HEK293 (cell line): Measurements from ENCODE around the gene NRL.

Experiments used
- AEBP2 ChIP-seq: fragments of 450-650 bp; formaldehyde crosslinking; IDR thresholded peaks from 2 replicates; pipeline ENCODE4 v1.5.1; 2016; ENCODE audit warnings: missing biosample characterization, missing genetic modification characterization, borderline replicate concordance
- BCL11B ChIP-seq: fragments of 450-650 bp; formaldehyde crosslinking; IDR thresholded peaks from 2 replicates; pipeline ENCODE4 v1.5.1; 2016; ENCODE audit warnings: low read depth, missing biosample characterization, missing genetic modification characterization
- GLI4 ChIP-seq: fragments of 450-650 bp; formaldehyde crosslinking; IDR thresholded peaks from 2 replicates; pipeline ENCODE4 v1.5.1; 2016; ENCODE audit warnings: missing biosample characterization, missing genetic modification characterization
- KLF7 ChIP-seq: fragments of 450-650 bp; formaldehyde crosslinking; IDR thresholded peaks from 2 replicates; pipeline ENCODE4 v1.5.1; 2016; ENCODE audit warnings: missing biosample characterization, missing genetic modification characterization, borderline replicate concordance
- KLF8 ChIP-seq: fragments of 450-650 bp; formaldehyde crosslinking; IDR thresholded peaks from 2 replicates; pipeline ENCODE4 v1.5.1; 2016; ENCODE audit warnings: missing biosample characterization, missing genetic modification characterization
- PRDM6 ChIP-seq: fragments of 450-650 bp; formaldehyde crosslinking; IDR thresholded peaks from 2 replicates; pipeline ENCODE4 v1.5.1; 2017; ENCODE audit warnings: missing biosample characterization, missing genetic modification characterization
- SP2 ChIP-seq: fragments of 450-650 bp; formaldehyde crosslinking; IDR thresholded peaks from 2 replicates; pipeline ENCODE4 v1.5.1; 2016; ENCODE audit warnings: missing biosample characterization, missing genetic modification characterization
- ZFP37 ChIP-seq: fragments of 450-650 bp; formaldehyde crosslinking; IDR thresholded peaks from 2 replicates; pipeline ENCODE4 v1.5.1; 2016; ENCODE audit warnings: missing biosample characterization, missing genetic modification characterization
- ZNF133 ChIP-seq: fragments of 450-650 bp; formaldehyde crosslinking; IDR thresholded peaks from 2 replicates; pipeline ENCODE4 v1.5.1; 2016; ENCODE audit warnings: missing biosample characterization, missing genetic modification characterization
- ZNF146 ChIP-seq: fragments of 450-650 bp; formaldehyde crosslinking; IDR thresholded peaks from 2 replicates; pipeline ENCODE4 v1.5.1; 2016; ENCODE audit warnings: missing biosample characterization, missing genetic modification characterization
- ZNF157 ChIP-seq: fragments of 450-650 bp; formaldehyde crosslinking; IDR thresholded peaks from 2 replicates; pipeline ENCODE4 v1.5.1; 2016; ENCODE audit warnings: missing biosample characterization, missing genetic modification characterization
- ZNF2 ChIP-seq: fragments of 450-650 bp; formaldehyde crosslinking; IDR thresholded peaks from 2 replicates; pipeline ENCODE4 v1.5.1; 2016; ENCODE audit warnings: missing biosample characterization, missing genetic modification characterization
- ZNF266 ChIP-seq: fragments of 450-650 bp; formaldehyde crosslinking; IDR thresholded peaks from 2 replicates; pipeline ENCODE4 v1.5.1; 2016; ENCODE audit warnings: missing biosample characterization, missing genetic modification characterization, low read depth
- ZNF335 ChIP-seq: fragments of 450-650 bp; formaldehyde crosslinking; conservative IDR thresholded peaks from 2 replicates; pipeline ENCODE4 v1.5.1; 2016; ENCODE audit warnings: missing biosample characterization, missing genetic modification characterization
- ZNF366 ChIP-seq: fragments of 450-650 bp; formaldehyde crosslinking; conservative IDR thresholded peaks from 2 replicates; pipeline ENCODE4 v1.5.1; 2016; ENCODE audit warnings: missing biosample characterization, missing genetic modification characterization
- ZNF37A ChIP-seq: fragments of 450-650 bp; IDR thresholded peaks from 2 replicates; pipeline ENCODE4 v1.5.1; 2018; ENCODE audit warnings: missing biosample characterization, missing genetic modification characterization
- ZNF433 ChIP-seq: fragments of 450-650 bp; formaldehyde crosslinking; IDR thresholded peaks from 2 replicates; pipeline ENCODE4 v1.5.1; 2016; ENCODE audit warnings: missing biosample characterization, missing genetic modification characterization, low read depth
- ZNF555 ChIP-seq: fragments of 450-650 bp; formaldehyde crosslinking; conservative IDR thresholded peaks from 2 replicates; pipeline ENCODE4 v1.5.1; 2017; ENCODE audit warnings: missing biosample characterization, mild to moderate bottlenecking, missing genetic modification characterization, inconsistent platforms
- ZNF558 ChIP-seq: fragments of 450-650 bp; formaldehyde crosslinking; IDR thresholded peaks from 2 replicates; pipeline ENCODE4 v1.5.1; 2016; ENCODE audit warnings: missing biosample characterization, missing genetic modification characterization
- ZNF639 ChIP-seq: fragments of 450-650 bp; formaldehyde crosslinking; IDR thresholded peaks from 2 replicates; pipeline ENCODE4 v1.5.1; 2016; ENCODE audit warnings: missing biosample characterization, missing genetic modification characterization
- ZNF747 ChIP-seq: fragments of 450-650 bp; formaldehyde crosslinking; IDR thresholded peaks from 2 replicates; pipeline ENCODE4 v1.5.1; 2016; ENCODE audit warnings: missing biosample characterization, missing genetic modification characterization
- ZNF792 ChIP-seq: fragments of 450-650 bp; formaldehyde crosslinking; IDR thresholded peaks from 2 replicates; pipeline ENCODE4 v1.5.1; 2016; ENCODE audit warnings: missing biosample characterization, missing genetic modification characterization
- ZXDB ChIP-seq: fragments of 450-650 bp; formaldehyde crosslinking; IDR thresholded peaks from 2 replicates; pipeline ENCODE4 v1.5.1; 2016; ENCODE audit warnings: missing biosample characterization, missing genetic modification characterization
- TF ChIP-seq, protein P1 (sequence below): fragments of 450-650 bp; formaldehyde crosslinking; optimal IDR thresholded peaks from 2 replicates; pipeline ENCODE3; 2016; ENCODE audit warnings: missing biosample characterization, mild to moderate bottlenecking, missing genetic modification characterization
- TF ChIP-seq, protein P2 (sequence below): fragments of 450-650 bp; formaldehyde crosslinking; IDR thresholded peaks from 2 replicates; pipeline ENCODE4 v1.5.1; 2016; ENCODE audit warnings: missing biosample characterization, missing genetic modification characterization, low read depth
- TF ChIP-seq, protein P3 (sequence below): fragments of 450-650 bp; formaldehyde crosslinking; IDR thresholded peaks from 2 replicates; pipeline ENCODE4 v1.5.1; 2017; ENCODE audit warnings: missing biosample characterization, missing genetic modification characterization
- TF ChIP-seq, protein P4 (sequence below): fragments of 450-650 bp; formaldehyde crosslinking; IDR thresholded peaks from 2 replicates; pipeline ENCODE4 v1.5.1; 2016; ENCODE audit warnings: missing biosample characterization, missing genetic modification characterization
- TF ChIP-seq, protein P5 (sequence below): fragments of 450-650 bp; formaldehyde crosslinking; IDR thresholded peaks from 2 replicates; pipeline ENCODE4 v1.5.1; 2016; ENCODE audit warnings: missing biosample characterization, missing genetic modification characterization

The NRL gene

DNA sequence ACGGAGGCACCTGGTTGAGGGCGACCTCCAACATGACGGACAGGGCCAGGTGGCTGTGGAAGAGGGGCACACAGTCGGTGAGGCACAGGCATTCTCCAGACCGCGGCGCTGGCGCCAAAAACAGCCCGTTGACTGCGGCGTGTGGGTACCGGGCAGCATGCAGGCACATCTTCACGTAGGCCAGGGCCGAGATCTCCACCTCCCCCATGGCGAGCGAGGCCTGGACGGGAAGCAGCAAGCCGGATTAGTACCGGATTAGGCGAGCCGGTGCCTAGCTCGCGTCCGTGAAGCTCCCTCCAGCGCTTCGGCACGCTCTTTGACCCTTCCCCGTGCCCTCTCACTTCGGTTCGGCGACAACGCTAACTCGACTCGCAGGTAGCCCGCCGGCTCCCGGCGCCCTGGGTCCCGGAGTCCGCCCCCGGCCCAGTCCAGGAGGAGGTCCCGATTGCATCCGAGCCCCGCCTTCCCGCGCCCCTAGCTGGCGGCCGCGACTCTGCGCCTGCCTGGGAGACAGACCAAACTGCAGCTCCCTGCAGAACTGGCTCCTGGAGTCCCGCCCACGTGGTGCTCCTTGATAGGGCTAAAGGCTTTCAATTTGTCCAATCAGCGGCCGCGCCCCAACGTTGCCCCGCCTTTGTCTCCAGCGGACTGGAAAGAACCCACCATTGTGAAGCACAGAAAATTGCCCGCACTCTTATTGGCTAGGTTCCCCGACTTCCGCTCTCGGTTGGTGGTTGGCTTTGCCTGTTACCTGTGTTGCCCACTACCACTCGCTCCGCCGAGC, 26.5 kb upstream of the NRL start, which contains the start of gene EMC9 (continued):
- TF ChIP-seq KLF7 (tag by site-specific recombination) (peak; percentile 80; the same call in 1 of the 2 replicates), PRDM6 (tag by site-specific recombination) (no peak), ZNF558 (tag by site-specific recombination) (no peak), ZNF266 (tag by site-specific recombination) (no peak), ZNF146 (tag by site-specific recombination) (peak; percentile 40; the same call in 1 of the 2 replicates), ZNF433 (tag by site-specific recombination) (no peak), ZNF37A (no peak), ZNF792 (tag by site-specific recombination) (no peak; the same call in 1 of the 2 replicates), ZFP37 (tag by site-specific recombination) (no peak), ZNF747 (tag by site-specific recombination) (no peak), ZXDB (tag by site-specific recombination) (peak; percentile 71), ZNF335 (tag by site-specific recombination) (peak; percentile 79), AEBP2 (tag by site-specific recombination) (no peak), GLI4 (tag by site-specific recombination) (0 out of 2 replicates have a peak, but pooled peaks have one; percentile 78), ZNF157 (tag by site-specific recombination) (0 out of 2 replicates have a peak, but pooled peaks have one; percentile 24), KLF8 (peak; percentile 91), ZNF2 (tag by site-specific recombination) (peak; percentile 81; the same call in 1 of the 2 replicates), ZNF133 (tag by site-specific recombination) (no peak), ZNF639 (peak; percentile 73; the same call in 1 of the 2 replicates), ZNF366 (tag by site-specific recombination) (no peak), ZNF555 (tag by site-specific recombination) (no peak), BCL11B (peak; percentile 73; the same call in 1 of the 2 replicates), SP2 (tag by site-specific recombination) (peak; percentile 94)
- TF ChIP-seq, protein P1, sequence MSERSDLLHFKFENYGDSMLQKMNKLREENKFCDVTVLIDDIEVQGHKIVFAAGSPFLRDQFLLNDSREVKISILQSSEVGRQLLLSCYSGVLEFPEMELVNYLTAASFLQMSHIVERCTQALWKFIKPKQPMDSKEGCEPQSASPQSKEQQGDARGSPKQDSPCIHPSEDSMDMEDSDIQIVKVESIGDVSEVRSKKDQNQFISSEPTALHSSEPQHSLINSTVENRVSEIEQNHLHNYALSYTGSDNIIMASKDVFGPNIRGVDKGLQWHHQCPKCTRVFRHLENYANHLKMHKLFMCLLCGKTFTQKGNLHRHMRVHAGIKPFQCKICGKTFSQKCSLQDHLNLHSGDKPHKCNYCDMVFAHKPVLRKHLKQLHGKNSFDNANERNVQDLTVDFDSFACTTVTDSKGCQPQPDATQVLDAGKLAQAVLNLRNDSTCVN (tag by site-specific recombination) = peak; percentile 84
- TF ChIP-seq, protein P2, sequence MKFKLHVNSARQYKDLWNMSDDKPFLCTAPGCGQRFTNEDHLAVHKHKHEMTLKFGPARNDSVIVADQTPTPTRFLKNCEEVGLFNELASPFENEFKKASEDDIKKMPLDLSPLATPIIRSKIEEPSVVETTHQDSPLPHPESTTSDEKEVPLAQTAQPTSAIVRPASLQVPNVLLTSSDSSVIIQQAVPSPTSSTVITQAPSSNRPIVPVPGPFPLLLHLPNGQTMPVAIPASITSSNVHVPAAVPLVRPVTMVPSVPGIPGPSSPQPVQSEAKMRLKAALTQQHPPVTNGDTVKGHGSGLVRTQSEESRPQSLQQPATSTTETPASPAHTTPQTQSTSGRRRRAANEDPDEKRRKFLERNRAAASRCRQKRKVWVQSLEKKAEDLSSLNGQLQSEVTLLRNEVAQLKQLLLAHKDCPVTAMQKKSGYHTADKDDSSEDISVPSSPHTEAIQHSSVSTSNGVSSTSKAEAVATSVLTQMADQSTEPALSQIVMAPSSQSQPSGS = no peak
- TF ChIP-seq, protein P3, sequence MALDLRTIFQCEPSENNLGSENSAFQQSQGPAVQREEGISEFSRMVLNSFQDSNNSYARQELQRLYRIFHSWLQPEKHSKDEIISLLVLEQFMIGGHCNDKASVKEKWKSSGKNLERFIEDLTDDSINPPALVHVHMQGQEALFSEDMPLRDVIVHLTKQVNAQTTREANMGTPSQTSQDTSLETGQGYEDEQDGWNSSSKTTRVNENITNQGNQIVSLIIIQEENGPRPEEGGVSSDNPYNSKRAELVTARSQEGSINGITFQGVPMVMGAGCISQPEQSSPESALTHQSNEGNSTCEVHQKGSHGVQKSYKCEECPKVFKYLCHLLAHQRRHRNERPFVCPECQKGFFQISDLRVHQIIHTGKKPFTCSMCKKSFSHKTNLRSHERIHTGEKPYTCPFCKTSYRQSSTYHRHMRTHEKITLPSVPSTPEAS = no peak
- TF ChIP-seq, protein P4, sequence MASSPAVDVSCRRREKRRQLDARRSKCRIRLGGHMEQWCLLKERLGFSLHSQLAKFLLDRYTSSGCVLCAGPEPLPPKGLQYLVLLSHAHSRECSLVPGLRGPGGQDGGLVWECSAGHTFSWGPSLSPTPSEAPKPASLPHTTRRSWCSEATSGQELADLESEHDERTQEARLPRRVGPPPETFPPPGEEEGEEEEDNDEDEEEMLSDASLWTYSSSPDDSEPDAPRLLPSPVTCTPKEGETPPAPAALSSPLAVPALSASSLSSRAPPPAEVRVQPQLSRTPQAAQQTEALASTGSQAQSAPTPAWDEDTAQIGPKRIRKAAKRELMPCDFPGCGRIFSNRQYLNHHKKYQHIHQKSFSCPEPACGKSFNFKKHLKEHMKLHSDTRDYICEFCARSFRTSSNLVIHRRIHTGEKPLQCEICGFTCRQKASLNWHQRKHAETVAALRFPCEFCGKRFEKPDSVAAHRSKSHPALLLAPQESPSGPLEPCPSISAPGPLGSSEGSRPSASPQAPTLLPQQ (tag by site-specific recombination) = no peak; the same call in none of the 2 replicates
- TF ChIP-seq, protein P5, sequence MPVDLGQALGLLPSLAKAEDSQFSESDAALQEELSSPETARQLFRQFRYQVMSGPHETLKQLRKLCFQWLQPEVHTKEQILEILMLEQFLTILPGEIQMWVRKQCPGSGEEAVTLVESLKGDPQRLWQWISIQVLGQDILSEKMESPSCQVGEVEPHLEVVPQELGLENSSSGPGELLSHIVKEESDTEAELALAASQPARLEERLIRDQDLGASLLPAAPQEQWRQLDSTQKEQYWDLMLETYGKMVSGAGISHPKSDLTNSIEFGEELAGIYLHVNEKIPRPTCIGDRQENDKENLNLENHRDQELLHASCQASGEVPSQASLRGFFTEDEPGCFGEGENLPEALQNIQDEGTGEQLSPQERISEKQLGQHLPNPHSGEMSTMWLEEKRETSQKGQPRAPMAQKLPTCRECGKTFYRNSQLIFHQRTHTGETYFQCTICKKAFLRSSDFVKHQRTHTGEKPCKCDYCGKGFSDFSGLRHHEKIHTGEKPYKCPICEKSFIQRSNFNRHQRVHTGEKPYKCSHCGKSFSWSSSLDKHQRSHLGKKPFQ (tag by site-specific recombination) = peak; percentile 19; the same call in 1 of the 2 replicates
